Measurements from ENCODE around the gene STAT5B.
A peak's percentile ranks its signal among the peaks of the same experiment; 100 is the strongest.
"Not testable (repeated sequence)": the region's sequence is repeated elsewhere in the genome, so short reads cannot be mapped to it uniquely, and the experiment has no call there.

Gene STAT5B

GRCh38 chr17:42225646-42226045, 50.5 kb downstream of the STAT5B start:
- no peak for DNase-seq

GRCh38 chr17:42224651-42225050, 51.5 kb downstream of the STAT5B start:
- no peak for DNase-seq

GRCh38 chr17:42221886-42222745, 54.1 kb downstream of the STAT5B start:
- peak; percentile 70 for DNase-seq

- DNase-seq, result not testable (repeated sequence)
Observed at GRCh38 chr17:42219280-42219679, 56.9 kb downstream of the STAT5B start.

- DNase-seq, result no peak
Observed at GRCh38 chr17:42214156-42214555, 62.0 kb downstream of the STAT5B start.

GRCh38 chr17:42212382-42212781, 63.8 kb downstream of the STAT5B start:
- DNase-seq, result no peak

- not testable (repeated sequence) for DNase-seq
Observed at GRCh38 chr17:42211921-42212341, 64.3 kb downstream of the STAT5B start.

GRCh38 chr17:42210046-42210445, 66.1 kb downstream of the STAT5B start:
- DNase-seq, result no peak

- not testable (repeated sequence) for DNase-seq
Observed at GRCh38 chr17:42206153-42206612, 70.0 kb downstream of the STAT5B start.

GRCh38 chr17:42203354-42203753, 72.8 kb downstream of the STAT5B start:
- DNase-seq, result no peak

- no peak for DNase-seq
Observed at GRCh38 chr17:42202696-42203095, 73.5 kb downstream of the STAT5B start.

GRCh38 chr17:42202159-42202558, 74.0 kb downstream of the STAT5B start:
- no peak for DNase-seq

GRCh38 chr17:42201458-42201772, 74.8 kb downstream of the STAT5B start:
- no peak for DNase-seq

GRCh38 chr17:42200706-42201457, 75.3 kb downstream of the STAT5B start:
- no peak for DNase-seq

GRCh38 chr17:42199416-42200011, 76.7 kb downstream of the STAT5B start:
- no peak for DNase-seq

GRCh38 chr17:42198897-42199296, 77.3 kb downstream of the STAT5B start:
- no peak for DNase-seq

- DNase-seq, result no peak
Observed at GRCh38 chr17:42197564-42198156, 78.5 kb downstream of the STAT5B start.

GRCh38 chr17:42193969-42194899, 82.0 kb downstream of the STAT5B start, which contains the start of gene GHDC:
GHDC (minus strand) TSS chr17:42194494; CDS start chr17:42193581, 913 bp downstream.
- peak; percentile 90 for DNase-seq

GRCh38 chr17:42193216-42193968, 82.8 kb downstream of the STAT5B start:
- DNase-seq, result no peak

GRCh38 chr17:42192189-42193126, 83.7 kb downstream of the STAT5B start:
- DNase-seq, result no peak
